Measurements from ENCODE around the gene SLC7A8. TPM values are rescaled to one million over a fixed set of nuclear protein-coding genes. Genes with fewer than 3 reads are reported as not detected.

SLC7A8 gene
- total and polyA plus RNA-seq, 4 experiments from 2014 or later, result 0.56 to 4.1 (median 1.5) TPM

GRCh38 chr14:23125933-23126524, 57.4 kb downstream of the SLC7A8 start:
- H3K4me1 ChIP-seq (ENCODE audit: insufficient read depth, low read length), result peaks cover 8% of the 10 kb centered on the region
- H3K36me3 ChIP-seq (ENCODE audit: insufficient read depth, low read length), result no peaks in the 10 kb centered on the region
- no peak overlapping the region for H3K27ac ChIP-seq (ENCODE audit: low read depth, low read length)
- no peak for DNase-seq
- Mint-ChIP-seq H3K27me3 (peaks cover 0 to 6% of the 10 kb centered on the region in 2 donors), H3K9me3 (no peaks in the 10 kb centered on the region), H3K4me1 (peaks cover 8 to 19% (median 13%) of the 10 kb centered on the region in 4 donors), H3K27ac (peak overlapping the region in 2 of 7 donors; percentile 16 to 59), H3K4me3 (no peak overlapping the region), H3K36me3 (no peaks in the 10 kb centered on the region)
- no peaks in the 10 kb centered on the region for H3K27me3 ChIP-seq (ENCODE audit: insufficient read depth, low read length)
- ChIA-PET POLR2A (ENCODE audit: partially characterized antibody) (no interaction called here), CTCF (ENCODE audit: partially characterized antibody) (interaction anchor here (1.0 kb wide), 1 partner anchor 58 kb away, joined by 3 read pairs; no protein-coding TSS in a partner anchor)
- intact Hi-C loops (cut with micrococcal nuclease), result no loop called here
- H3K9me3 ChIP-seq (ENCODE audit: control insufficient read depth in 1 of 2, low read length in 2 of 2), result no peaks in the 10 kb centered on the region
- no peak overlapping the region for H3K4me3 ChIP-seq (ENCODE audit: low read length in 2 of 2)

GRCh38 chr14:23125011-23125410, 58.4 kb downstream of the SLC7A8 start:
- Mint-ChIP-seq H3K36me3 (no peaks in the 10 kb centered on the region), H3K9me3 (no peaks in the 10 kb centered on the region), H3K27ac (no peak overlapping the region), H3K4me3 (no peak overlapping the region), H3K27me3 (peaks cover 0 to 3% of the 10 kb centered on the region in 2 donors), H3K4me1 (peaks cover 18 to 30% (median 23%) of the 10 kb centered on the region in 4 donors)
- DNase-seq, result no peak
- intact Hi-C loops (cut with micrococcal nuclease), result no loop called here
- H3K9me3 ChIP-seq (ENCODE audit: control insufficient read depth in 1 of 2, low read length in 2 of 2), result no peaks in the 10 kb centered on the region
- H3K27ac ChIP-seq (ENCODE audit: low read depth, low read length), result no peak overlapping the region
- H3K4me3 ChIP-seq (ENCODE audit: low read length in 2 of 2), result no peak overlapping the region
- H3K4me1 ChIP-seq (ENCODE audit: insufficient read depth, low read length), result peaks cover 19% of the 10 kb centered on the region
- CTCF ChIA-PET (ENCODE audit: partially characterized antibody), result interaction anchor here (0.7 to 1.8 kb wide), 3 partner anchors 35 to 61 kb away, joined by 3 to 8 read pairs (median 3); no protein-coding TSS in a partner anchor
- POLR2A ChIA-PET (ENCODE audit: partially characterized antibody), result no interaction called here
- no peaks in the 10 kb centered on the region for H3K27me3 ChIP-seq (ENCODE audit: insufficient read depth, low read length)
- H3K36me3 ChIP-seq (ENCODE audit: insufficient read depth, low read length), result no peaks in the 10 kb centered on the region

- H3K27ac Mint-ChIP-seq, result peak overlapping the region in 3 of 7 donors; percentile 4 to 61 (median 20)
- H3K4me3 Mint-ChIP-seq, result no peak overlapping the region
- no peaks in the 10 kb centered on the region for H3K36me3 Mint-ChIP-seq
- H3K4me1 Mint-ChIP-seq, result peaks cover 24 to 35% (median 28%) of the 10 kb centered on the region in 4 donors
- no peak overlapping the region for H3K27ac ChIP-seq (ENCODE audit: low read depth, low read length)
- ChIA-PET CTCF (ENCODE audit: partially characterized antibody) (interaction anchor here (0.8 to 1.8 kb wide), 2 partner anchors 62 to 256 kb away, joined by 3 to 8 read pairs; no protein-coding TSS in a partner anchor), POLR2A (ENCODE audit: partially characterized antibody) (no interaction called here)
- intact Hi-C loops (cut with micrococcal nuclease), result no loop called here
- no peaks in the 10 kb centered on the region for H3K9me3 ChIP-seq (ENCODE audit: control insufficient read depth in 1 of 2, low read length in 2 of 2)
- no peak overlapping the region for H3K4me3 ChIP-seq (ENCODE audit: low read length in 2 of 2)
- H3K27me3 Mint-ChIP-seq, result peaks cover 0 to 3% of the 10 kb centered on the region in 2 donors
- peaks cover 24% of the 10 kb centered on the region for H3K4me1 ChIP-seq (ENCODE audit: insufficient read depth, low read length)
- DNase-seq, result no peak
- no peaks in the 10 kb centered on the region for H3K36me3 ChIP-seq (ENCODE audit: insufficient read depth, low read length)
- H3K27me3 ChIP-seq (ENCODE audit: insufficient read depth, low read length), result no peaks in the 10 kb centered on the region
- no peaks in the 10 kb centered on the region for H3K9me3 Mint-ChIP-seq
These were observed 59.0 kb downstream of the SLC7A8 start for GRCh38 chr14:23124337-23124954.

- Histone ChIP-seq H3K4me1 (ENCODE audit: insufficient read depth, low read length) (peaks cover 35% of the 10 kb centered on the region), H3K4me3 (ENCODE audit: low read length in 2 of 2) (no peak overlapping the region), H3K27me3 (ENCODE audit: insufficient read depth, low read length) (no peaks in the 10 kb centered on the region), H3K9me3 (ENCODE audit: control insufficient read depth in 1 of 2, low read length in 2 of 2) (no peaks in the 10 kb centered on the region), H3K27ac (ENCODE audit: low read depth, low read length) (no peak overlapping the region), H3K36me3 (ENCODE audit: insufficient read depth, low read length) (no peaks in the 10 kb centered on the region)
- H3K27ac Mint-ChIP-seq, result no peak overlapping the region
- H3K4me1 Mint-ChIP-seq, result peaks cover 27 to 45% (median 34%) of the 10 kb centered on the region in 4 donors
- ChIA-PET CTCF (ENCODE audit: partially characterized antibody) (interaction anchor here (1.0 to 1.8 kb wide), 3 partner anchors 63 to 257 kb away, joined by 3 to 8 read pairs (median 3); no protein-coding TSS in a partner anchor), POLR2A (ENCODE audit: partially characterized antibody) (no interaction called here)
- no peak overlapping the region for H3K4me3 Mint-ChIP-seq
- no peak for DNase-seq
- H3K27me3 Mint-ChIP-seq, result peaks cover 0 to 3% of the 10 kb centered on the region in 2 donors
- intact Hi-C loops (cut with micrococcal nuclease), result no loop called here
- no peaks in the 10 kb centered on the region for H3K9me3 Mint-ChIP-seq
- H3K36me3 Mint-ChIP-seq, result no peaks in the 10 kb centered on the region
These were observed 60.0 kb downstream of the SLC7A8 start for GRCh38 chr14:23123419-23123818.

- no peak overlapping the region for H3K27ac ChIP-seq (ENCODE audit: low read depth, low read length)
- peaks cover 48% of the 10 kb centered on the region for H3K4me1 ChIP-seq (ENCODE audit: insufficient read depth, low read length)
- no peak for DNase-seq
- no peaks in the 10 kb centered on the region for H3K27me3 ChIP-seq (ENCODE audit: insufficient read depth, low read length)
- ChIA-PET CTCF (ENCODE audit: partially characterized antibody) (interaction anchor here (0.8 to 6.3 kb wide), 18 partner anchors 8 to 259 kb away, joined by 3 to 151 read pairs (median 12); partner anchors contain the start of genes ACIN1, C14orf119, PPP1R3E and SLC7A8), POLR2A (ENCODE audit: partially characterized antibody) (interaction anchor here (0.6 to 4.0 kb wide), 3 partner anchors 26 to 158 kb away, joined by 3 to 67 read pairs (median 23); partner anchors contain the start of genes ACIN1 and C14orf119)
- Mint-ChIP-seq H3K27ac (peak overlapping the region in 1 of 7 donors; percentile 55), H3K27me3 (peaks cover 0 to 3% of the 10 kb centered on the region in 2 donors), H3K36me3 (no peaks in the 10 kb centered on the region), H3K4me3 (peak overlapping the region in 1 of 8 donors; percentile 52), H3K9me3 (no peaks in the 10 kb centered on the region), H3K4me1 (peaks cover 25 to 50% (median 34%) of the 10 kb centered on the region in 4 donors)
- H3K36me3 ChIP-seq (ENCODE audit: insufficient read depth, low read length), result no peaks in the 10 kb centered on the region
- no peaks in the 10 kb centered on the region for H3K9me3 ChIP-seq (ENCODE audit: control insufficient read depth in 1 of 2, low read length in 2 of 2)
- intact Hi-C loops (cut with micrococcal nuclease), result no loop called here
- no peak overlapping the region for H3K4me3 ChIP-seq (ENCODE audit: low read length in 2 of 2)
These were observed 61.4 kb downstream of the SLC7A8 start for GRCh38 chr14:23122086-23122485.

- POLR2A ChIA-PET (ENCODE audit: partially characterized antibody), result interaction anchor here (0.6 to 4.0 kb wide), 11 partner anchors 25 to 533 kb away, joined by 3 to 67 read pairs (median 4); partner anchors contain the start of genes ACIN1, C14orf119, HOMEZ and PABPN1
- Mint-ChIP-seq H3K9me3 (no peaks in the 10 kb centered on the region), H3K4me3 (peak overlapping the region in 5 of 8 donors; percentile 74 to 90 (median 81)), H3K4me1 (peaks cover 28 to 55% (median 34%) of the 10 kb centered on the region in 4 donors), H3K27ac (peak overlapping the region; percentile 43 to 95 (median 87)), H3K27me3 (peaks cover 0 to 3% of the 10 kb centered on the region in 2 donors), H3K36me3 (no peaks in the 10 kb centered on the region)
- H3K9me3 ChIP-seq (ENCODE audit: control insufficient read depth in 1 of 2, low read length in 2 of 2), result no peaks in the 10 kb centered on the region
- DNase-seq, result no peak
- H3K27me3 ChIP-seq (ENCODE audit: insufficient read depth, low read length), result no peaks in the 10 kb centered on the region
- CTCF ChIA-PET (ENCODE audit: partially characterized antibody), result interaction anchor here (0.8 to 6.3 kb wide), 28 partner anchors 9 to 260 kb away, joined by 3 to 151 read pairs (median 6); partner anchors contain the start of genes ACIN1, C14orf119, CMTM5 and PPP1R3E
- no peak overlapping the region for H3K4me3 ChIP-seq (ENCODE audit: low read length in 2 of 2)
- H3K27ac ChIP-seq (ENCODE audit: low read depth, low read length), result no peak overlapping the region
- intact Hi-C loops (cut with micrococcal nuclease), result loop anchor here (1.0 to 2.0 kb wide), 4 partner anchors 45 to 259 kb away; no protein-coding TSS in a partner anchor
- no peaks in the 10 kb centered on the region for H3K36me3 ChIP-seq (ENCODE audit: insufficient read depth, low read length)
- H3K4me1 ChIP-seq (ENCODE audit: insufficient read depth, low read length), result peaks cover 55% of the 10 kb centered on the region
These were observed 62.1 kb downstream of the SLC7A8 start for GRCh38 chr14:23121361-23121771.

Measured in CD4-positive, alpha-beta memory T cell (primary cell).